ENCODE results near the gene TRIM47. TPM values are rescaled to one million over a fixed set of nuclear protein-coding genes. Genes with fewer than 3 reads are reported as not detected.

Gene TRIM47
- total and polyA plus RNA-seq, 2 of the 13 experiments (the other 11 are each of a cell fraction or from before 2014, with no cell fraction given): 33.5 to 82.0 TPM

- peak; percentile 97 for TF ChIP-seq BORCS8-MEF2B (CRISPR knock-in tag; IDR thresholded peaks at IDR 0.05)
- TF ChIP-seq ZZZ3 (CRISPR knock-in tag; IDR thresholded peaks at IDR 0.05; ENCODE audit: borderline replicate concordance): peak; percentile 78; the same call in 1 of the 2 replicates
- no peak for TF ChIP-seq NBN (conservative IDR thresholded peaks at IDR 0.05)
- peak; percentile 72 for TF ChIP-seq HNRNPLL (IDR thresholded peaks at IDR 0.05; ENCODE audit: low read depth, low read length, poor library complexity, severe bottlenecking)
- no peak; the same call in 1 of the 2 replicates for TF ChIP-seq MTF1 (CRISPR knock-in tag; IDR thresholded peaks at IDR 0.05)
- TF ChIP-seq EEA1 (CRISPR knock-in tag; IDR thresholded peaks at IDR 0.05; ENCODE audit: borderline replicate concordance): peak; percentile 82; the same call in 1 of the 2 replicates
- TF ChIP-seq ZNF652 (CRISPR knock-in tag; IDR thresholded peaks at IDR 0.05; ENCODE audit: borderline replicate concordance, low read depth): peak; percentile 33; the same call in 1 of the 2 replicates
- TF ChIP-seq TBL1XR1 (IDR thresholded peaks at IDR 0.05; ENCODE audit: borderline replicate concordance, low read length, partially characterized antibody): no peak
- TF ChIP-seq, protein P1, sequence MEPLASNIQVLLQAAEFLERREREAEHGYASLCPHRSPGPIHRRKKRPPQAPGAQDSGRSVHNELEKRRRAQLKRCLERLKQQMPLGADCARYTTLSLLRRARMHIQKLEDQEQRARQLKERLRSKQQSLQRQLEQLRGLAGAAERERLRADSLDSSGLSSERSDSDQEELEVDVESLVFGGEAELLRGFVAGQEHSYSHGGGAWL (CRISPR knock-in tag; IDR thresholded peaks at IDR 0.05): peak; percentile 91
- 0 out of 2 replicates have a peak, but pooled peaks have one; percentile 20 for TF ChIP-seq ZNF773 (CRISPR knock-in tag; IDR thresholded peaks at IDR 0.05; ENCODE audit: borderline replicate concordance)
- TF ChIP-seq HDAC6 (IDR thresholded peaks at IDR 0.05; ENCODE audit: low read depth, low read length): no peak
- TF ChIP-seq CREM (IDR thresholded peaks at IDR 0.05): no peak; the same call in 1 of the 2 replicates
- no peak for TF ChIP-seq CREM (CRISPR knock-in tag; IDR thresholded peaks at IDR 0.05)
- peak; percentile 58; the same call in 1 of the 2 replicates for TF ChIP-seq HBP1 (CRISPR knock-in tag; IDR thresholded peaks at IDR 0.05; ENCODE audit: low read depth)
- peak; percentile 99 for TF ChIP-seq ZNF772 (CRISPR knock-in tag; IDR thresholded peaks at IDR 0.05)
- no peak for TF ChIP-seq HOXA9 (CRISPR knock-in tag; IDR thresholded peaks at IDR 0.05; ENCODE audit: borderline replicate concordance)
- TF ChIP-seq ZNF296 (CRISPR knock-in tag; conservative IDR thresholded peaks at IDR 0.05): no peak
- TF ChIP-seq, protein P2, sequence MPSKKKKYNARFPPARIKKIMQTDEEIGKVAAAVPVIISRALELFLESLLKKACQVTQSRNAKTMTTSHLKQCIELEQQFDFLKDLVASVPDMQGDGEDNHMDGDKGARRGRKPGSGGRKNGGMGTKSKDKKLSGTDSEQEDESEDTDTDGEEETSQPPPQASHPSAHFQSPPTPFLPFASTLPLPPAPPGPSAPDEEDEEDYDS (CRISPR knock-in tag; IDR thresholded peaks at IDR 0.05): peak; percentile 84
- peak; percentile 66; the same call in 1 of the 2 replicates for TF ChIP-seq RARA (CRISPR knock-in tag; IDR thresholded peaks at IDR 0.05)
- no peak for TF ChIP-seq MEF2D (CRISPR knock-in tag; IDR thresholded peaks at IDR 0.05)
- TF ChIP-seq MEIS1 (CRISPR knock-in tag; IDR thresholded peaks at IDR 0.05; ENCODE audit: borderline replicate concordance): no peak; the same call in 1 of the 2 replicates
- peak; percentile 92 for TF ChIP-seq HDAC1 (CRISPR knock-in tag; IDR thresholded peaks at IDR 0.05)
- no peak; the same call in 1 of the 2 replicates for TF ChIP-seq NRL (CRISPR knock-in tag; IDR thresholded peaks at IDR 0.05; ENCODE audit: borderline replicate concordance)
- TF ChIP-seq ZNF343 (CRISPR knock-in tag; IDR thresholded peaks at IDR 0.05): peak; percentile 89
- no peak for TF ChIP-seq ZNF468 (CRISPR knock-in tag; IDR thresholded peaks at IDR 0.05)
- TF ChIP-seq E2F5 (CRISPR knock-in tag; conservative IDR thresholded peaks at IDR 0.05): peak; percentile 70
These were observed 26.6 kb upstream of the TRIM47 start, which contains the start of gene MRPL38 (continued) for GRCh38 chr17:75904749-75905521.

All from HepG2 (cell line).